IMR-90 (cell line): Measurements from ENCODE around the gene MLKL. TPM values are rescaled to one million over a fixed set of nuclear protein-coding genes. Genes with fewer than 3 reads are reported as not detected.

Source experiments
- ATAC-seq: fragments of 200-7000 bp; cut with Tn5 transposase; 2 replicates; pipeline ENCODE4 v1.9.1; 2020; ENCODE audit warnings: low read depth, mild to moderate bottlenecking, moderate library complexity
- BruUV-seq: library from RNA; stranded (reverse); fragments of 400-500 nt; replicated peaks from 2 replicates; lab custom pipeline; 2021; lab: Mats Ljungman, UMichigan
- CTCF ChIA-PET: fragments of 300-600 bp; formaldehyde crosslinking; extraction: SDS; loops from one replicate; lab custom pipeline; 2021; ENCODE audit warnings: antibody characterized with exemption; lab: Yijun Ruan, JAX
- POLR2A ChIA-PET: fragments of 300-600 bp; sonication (Branson Sonifier 250); formaldehyde crosslinking; loops from one replicate; lab custom pipeline; 2022; ENCODE audit warnings: antibody characterized with exemption; ENCODE audit not compliant: unreplicated experiment; lab: Charles Lee
- DNase-seq: peaks from one replicate; pipeline ENCODE4 v3.0.0; 2013
- H2AFZ ChIP-seq: replicated peaks from 2 replicates; pipeline ENCODE3; 2013; ENCODE audit warnings: low read length, mild to moderate bottlenecking; ENCODE audit not compliant: poor library complexity
- H2AK5ac ChIP-seq: 2 replicates; pipeline ENCODE4 v1.6.1; 2013; ENCODE audit warnings: low read depth, low read length, inconsistent platforms
- H2AK9ac ChIP-seq: replicated peaks from 2 replicates; pipeline ENCODE3; 2013; ENCODE audit warnings: mild to moderate bottlenecking, low read depth, low read length, moderate library complexity; ENCODE audit not compliant: poor library complexity
- H2BK120ac ChIP-seq: 2 replicates; pipeline ENCODE4 v1.6.1; 2013; ENCODE audit warnings: low read depth, low read length, inconsistent platforms
- H2BK15ac ChIP-seq: 3 replicates; pipeline ENCODE4 v1.6.1; 2013; ENCODE audit warnings: low read depth, low read length, inconsistent platforms
- H2BK20ac ChIP-seq: 2 replicates; pipeline ENCODE4 v1.6.1; 2013; ENCODE audit warnings: low read depth, mild to moderate bottlenecking, inconsistent platforms, low read length, moderate library complexity
- H2BK5ac ChIP-seq: 2 replicates; pipeline ENCODE4 v1.6.1; 2013; ENCODE audit warnings: mild to moderate bottlenecking, low read depth, low read length, inconsistent platforms; ENCODE audit not compliant: poor library complexity, severe bottlenecking
- H3K14ac ChIP-seq: replicated peaks from 2 replicates; pipeline ENCODE4 v1.6.1; 2013; ENCODE audit warnings: low read depth, low read length, inconsistent platforms
- H3K18ac ChIP-seq: 2 replicates; pipeline ENCODE4 v1.6.1; 2013; ENCODE audit warnings: low read depth, low read length, control low read depth
- H3K23ac ChIP-seq: 2 replicates; pipeline ENCODE4 v1.6.1; 2013; ENCODE audit warnings: low read depth, low read length, inconsistent platforms
- H3K27ac ChIP-seq: 2 replicates; pipeline ENCODE4 v1.5.1; 2013; ENCODE audit warnings: mild to moderate bottlenecking, control low read depth, low read length; ENCODE audit not compliant: insufficient read depth
- H3K27me3 ChIP-seq: 2 replicates; pipeline ENCODE4 v1.6.1; 2013; ENCODE audit warnings: low read length; ENCODE audit not compliant: control insufficient read depth, insufficient read depth
- H3K36me3 ChIP-seq: 2 replicates; pipeline ENCODE4 v1.6.1; 2013; ENCODE audit warnings: low read length, mixed read lengths; ENCODE audit not compliant: control insufficient read depth, insufficient read depth
- H3K4ac ChIP-seq: 2 replicates; pipeline ENCODE4 v1.6.1; 2013; ENCODE audit warnings: low read depth, low read length, inconsistent platforms
- H3K4me1 ChIP-seq: 2 replicates; pipeline ENCODE4 v1.6.1; 2013; ENCODE audit warnings: low read length, mixed read lengths; ENCODE audit not compliant: control insufficient read depth, insufficient read depth
- H3K4me2 ChIP-seq: 2 replicates; pipeline ENCODE4 v1.6.1; 2013; ENCODE audit warnings: low read depth, mild to moderate bottlenecking, control low read depth, low read length, moderate library complexity
- H3K4me3 ChIP-seq: 2 replicates; pipeline ENCODE4 v1.5.1; 2013; ENCODE audit warnings: low read depth, mild to moderate bottlenecking, control low read depth, low read length, moderate library complexity; ENCODE audit not compliant: insufficient read depth
- H3K56ac ChIP-seq: 2 replicates; pipeline ENCODE4 v1.6.1; 2013; ENCODE audit warnings: low read length, inconsistent platforms; ENCODE audit not compliant: insufficient read depth; ENCODE audit errors: extremely low read depth
- H3K79me1 ChIP-seq, 2 experiments: 2 replicates each; pipeline ENCODE4 v1.6.1; 2013; ENCODE audit warnings: low read length in 2 of 2, inconsistent platforms in 1 of 2, low read depth in 1 of 2
- H3K9ac ChIP-seq: 2 replicates; pipeline ENCODE4 v1.6.1; 2013; ENCODE audit warnings: low read depth, low read length, control low read depth
- H3K9me1 ChIP-seq: 2 replicates; pipeline ENCODE4 v1.6.1; 2013; ENCODE audit warnings: low read length, inconsistent platforms; ENCODE audit not compliant: insufficient read depth
- H3K9me3 ChIP-seq: 2 replicates; pipeline ENCODE4 v1.6.1; 2013; ENCODE audit warnings: low read length; ENCODE audit not compliant: control insufficient read depth, insufficient read depth
- H4K20me1 ChIP-seq: 2 replicates; pipeline ENCODE4 v1.6.1; 2013; ENCODE audit warnings: low read length, inconsistent platforms; ENCODE audit not compliant: insufficient read depth
- H4K5ac ChIP-seq: 2 replicates; pipeline ENCODE4 v1.6.1; 2013; ENCODE audit warnings: mild to moderate bottlenecking, low read depth, low read length, control low read depth
- H4K8ac ChIP-seq, 2 experiments: 2 replicates each; pipeline ENCODE4 v1.6.1; 2013; ENCODE audit warnings: low read depth in 2 of 2, low read length in 2 of 2, control low read depth in 1 of 2, inconsistent platforms in 1 of 2
- H4K91ac ChIP-seq: 2 replicates; pipeline ENCODE4 v1.6.1; 2013; ENCODE audit warnings: low read depth, low read length, inconsistent platforms; ENCODE audit not compliant: insufficient read depth
- CHD1 ChIP-seq: IDR thresholded peaks from 2 replicates; pipeline ENCODE4 v1.6.1; 2012; ENCODE audit warnings: low read depth, low read length, improper control_type of control experiment
- CTCF ChIP-seq: conservative IDR thresholded peaks from 2 replicates; pipeline ENCODE4 v1.5.1; 2012; ENCODE audit warnings: mild to moderate bottlenecking, low read depth, low read length, improper control_type of control experiment
- NFE2L2 ChIP-seq: fragments of 150-350 bp; IDR thresholded peaks from 2 replicates; pipeline ENCODE4 v1.6.1; 2016; ENCODE audit warnings: low read depth, mild to moderate bottlenecking, low read length
- POLR2A ChIP-seq: IDR thresholded peaks from 2 replicates; pipeline ENCODE4 v1.6.1; 2012; ENCODE audit warnings: mild to moderate bottlenecking, low read depth, low read length
- SMC3 ChIP-seq: fragments of 150-350 bp; IDR thresholded peaks from 2 replicates; pipeline ENCODE4 v1.6.1; 2016; ENCODE audit warnings: low read depth, mild to moderate bottlenecking, antibody characterized with exemption, low read length, moderate library complexity
- WGBS, 2 experiments: methylation state at CpG; one replicate each; pipeline versions ENCODE4 v1.1.5 to v1.1.7; 2013; ENCODE audit warnings: missing lambda C conversion rate in 2 of 2; ENCODE audit not compliant: insufficient read length in 1 of 2; ENCODE audit errors: extremely low coverage in 2 of 2; 5-methylcytosine and 5-hydroxymethylcytosine counted together
- dilution Hi-C: fragments of 300-500 bp; cut with HindIII; formaldehyde crosslinking; loops from one replicate; pipeline ENCODE4 v1.14.3; 2018; ENCODE audit warnings: low sequenced_read_pairs; ENCODE audit not compliant: unreplicated experiment
- in situ Hi-C: fragments of 300-500 bp; cut with MboI; formaldehyde crosslinking; loops from 3 replicates; pipeline ENCODE4 v1.14.3; 2019; ENCODE audit warnings: low sequenced_read_pairs, inconsistent platforms, mixed read lengths
- intact Hi-C: fragments of 100-400 bp; cut with micrococcal nuclease; formaldehyde crosslinking; loops from 2 replicates; pipeline ENCODE4 v1.10.0; 2022
- polyA plus RNA-seq, 3 experiments: library from polyadenylated mRNA; depleted of rRNA; stranded (reverse); fragments of >200 nt; gene quantifications; 2 replicates each; pipeline ENCODE4 v1.2.3, GENCODE V29; 2012; ENCODE audit warnings: low replicate concordance in 1 of 3
- total RNA-seq: library from RNA; depleted of rRNA; stranded (reverse); fragments of >200 nt; gene quantifications from 2 replicates; pipeline ENCODE4 v1.2.3, GENCODE V29; 2012

MLKL gene
- total and polyA plus RNA-seq, 2 of the 4 experiments (the other 2 are of a cell fraction), result 3.6 to 4.5 TPM

DNA sequence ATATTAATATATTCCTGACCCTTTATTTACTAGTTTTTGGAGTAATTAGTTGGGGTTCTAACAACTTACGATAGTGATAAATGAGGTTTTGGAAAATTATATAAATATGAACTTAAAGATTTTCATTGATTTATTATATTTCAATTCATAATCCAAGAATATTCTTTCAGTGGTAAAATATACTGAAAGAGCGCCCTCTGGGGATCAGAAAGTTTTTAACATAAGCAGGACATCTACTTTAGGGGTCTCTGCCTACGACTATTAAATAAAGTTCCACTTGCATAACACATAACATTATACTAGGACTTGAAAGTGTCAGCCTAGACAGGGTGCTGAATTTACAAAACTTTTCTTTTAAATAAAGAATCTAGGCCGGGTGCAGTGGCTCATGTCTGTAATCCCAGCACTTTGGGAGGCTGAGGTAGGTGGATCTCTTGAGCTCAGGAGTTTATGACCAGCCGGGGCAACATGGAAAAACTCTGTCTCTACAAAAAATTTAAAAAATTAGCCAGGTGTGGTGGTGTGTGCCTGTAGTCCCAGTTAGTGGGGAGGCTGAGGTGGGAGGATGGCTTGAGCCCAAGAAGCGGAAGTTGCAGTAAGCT lies 49.6 kb downstream of the MLKL start:
- no peak overlapping the region for H3K4me3 ChIP-seq
- POLR2A ChIA-PET, result no interaction called here
- no peak overlapping the region for H3K4me2 ChIP-seq
- no peak for DNase-seq
- H3K4me1 ChIP-seq, result peaks cover 4% of the 10 kb centered on the region
- intact Hi-C loops, result no loop called here
- H3K56ac ChIP-seq, result no peak overlapping the region
- H3K27me3 ChIP-seq, result no peaks in the 10 kb centered on the region
- no peak overlapping the region for H2AK9ac ChIP-seq
- dilution Hi-C loops, result no loop called here
- peaks cover 17% of the 10 kb centered on the region for H4K20me1 ChIP-seq
- no peak overlapping the region for H3K18ac ChIP-seq
- H4K8ac ChIP-seq, result no peak overlapping the region
- H4K91ac ChIP-seq, result no peak overlapping the region
- H4K5ac ChIP-seq, result no peak overlapping the region
- no peak overlapping the region for H2AK5ac ChIP-seq
- TF ChIP-seq CHD1 (no peak), NFE2L2 (no peak), CTCF (peak; percentile 50), SMC3 (0 out of 2 replicates have a peak, but pooled peaks have one; percentile 8), POLR2A (no peak)
- CTCF ChIA-PET, result interaction anchor here (0.7 to 1.2 kb wide), 6 partner anchors 10 to 1087 kb away, joined by 3 to 6 read pairs (median 3); no protein-coding TSS in a partner anchor
- H3K4ac ChIP-seq, result no peak overlapping the region
- no peaks in the 10 kb centered on the region for H3K9me3 ChIP-seq
- no peak overlapping the region for H2BK20ac ChIP-seq
- H3K23ac ChIP-seq, result no peak overlapping the region
- no peak overlapping the region for H2AFZ ChIP-seq
- peaks cover 4% of the 10 kb centered on the region; the same call in 1 of the 2 replicates for H3K9me1 ChIP-seq
- no peak overlapping the region for H3K14ac ChIP-seq
- no TSS peak for BruUV-seq
- no peak overlapping the region for H2BK120ac ChIP-seq
- H3K79me1 ChIP-seq, result peaks cover 33 to 54% of the 10 kb centered on the region in 2 experiments
- in situ Hi-C loops, result no loop called here
- H3K36me3 ChIP-seq, result peaks cover 22% of the 10 kb centered on the region
- no peak overlapping the region for H3K9ac ChIP-seq
- no peak overlapping the region for H2BK5ac ChIP-seq
- no peak for ATAC-seq
- no peak overlapping the region for H2BK15ac ChIP-seq
- no peak overlapping the region for H3K27ac ChIP-seq
- no CpG with 5 or more reads among the region's 6 CpGs for WGBS, 2 experiments
